Measurements from ENCODE around the gene CYP46A1.

The CYP46A1 gene

GRCh38 chr14:99663386-99664057 is 20.6 kb upstream of the CYP46A1 start:
- H3K4me3 ChIP-seq (ENCODE audit: low read length), result no peak overlapping the region
- TF ChIP-seq, protein P1, sequence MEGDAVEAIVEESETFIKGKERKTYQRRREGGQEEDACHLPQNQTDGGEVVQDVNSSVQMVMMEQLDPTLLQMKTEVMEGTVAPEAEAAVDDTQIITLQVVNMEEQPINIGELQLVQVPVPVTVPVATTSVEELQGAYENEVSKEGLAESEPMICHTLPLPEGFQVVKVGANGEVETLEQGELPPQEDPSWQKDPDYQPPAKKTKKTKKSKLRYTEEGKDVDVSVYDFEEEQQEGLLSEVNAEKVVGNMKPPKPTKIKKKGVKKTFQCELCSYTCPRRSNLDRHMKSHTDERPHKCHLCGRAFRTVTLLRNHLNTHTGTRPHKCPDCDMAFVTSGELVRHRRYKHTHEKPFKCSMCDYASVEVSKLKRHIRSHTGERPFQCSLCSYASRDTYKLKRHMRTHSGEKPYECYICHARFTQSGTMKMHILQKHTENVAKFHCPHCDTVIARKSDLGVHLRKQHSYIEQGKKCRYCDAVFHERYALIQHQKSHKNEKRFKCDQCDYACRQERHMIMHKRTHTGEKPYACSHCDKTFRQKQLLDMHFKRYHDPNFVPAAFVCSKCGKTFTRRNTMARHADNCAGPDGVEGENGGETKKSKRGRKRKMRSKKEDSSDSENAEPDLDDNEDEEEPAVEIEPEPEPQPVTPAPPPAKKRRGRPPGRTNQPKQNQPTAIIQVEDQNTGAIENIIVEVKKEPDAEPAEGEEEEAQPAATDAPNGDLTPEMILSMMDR (IDR thresholded peaks at IDR 0.05; ENCODE audit: insufficient read depth, low read depth, low read length, missing control alignments), result no peak
- DNase-seq (ENCODE audit: low read depth), result no peak

DNA sequence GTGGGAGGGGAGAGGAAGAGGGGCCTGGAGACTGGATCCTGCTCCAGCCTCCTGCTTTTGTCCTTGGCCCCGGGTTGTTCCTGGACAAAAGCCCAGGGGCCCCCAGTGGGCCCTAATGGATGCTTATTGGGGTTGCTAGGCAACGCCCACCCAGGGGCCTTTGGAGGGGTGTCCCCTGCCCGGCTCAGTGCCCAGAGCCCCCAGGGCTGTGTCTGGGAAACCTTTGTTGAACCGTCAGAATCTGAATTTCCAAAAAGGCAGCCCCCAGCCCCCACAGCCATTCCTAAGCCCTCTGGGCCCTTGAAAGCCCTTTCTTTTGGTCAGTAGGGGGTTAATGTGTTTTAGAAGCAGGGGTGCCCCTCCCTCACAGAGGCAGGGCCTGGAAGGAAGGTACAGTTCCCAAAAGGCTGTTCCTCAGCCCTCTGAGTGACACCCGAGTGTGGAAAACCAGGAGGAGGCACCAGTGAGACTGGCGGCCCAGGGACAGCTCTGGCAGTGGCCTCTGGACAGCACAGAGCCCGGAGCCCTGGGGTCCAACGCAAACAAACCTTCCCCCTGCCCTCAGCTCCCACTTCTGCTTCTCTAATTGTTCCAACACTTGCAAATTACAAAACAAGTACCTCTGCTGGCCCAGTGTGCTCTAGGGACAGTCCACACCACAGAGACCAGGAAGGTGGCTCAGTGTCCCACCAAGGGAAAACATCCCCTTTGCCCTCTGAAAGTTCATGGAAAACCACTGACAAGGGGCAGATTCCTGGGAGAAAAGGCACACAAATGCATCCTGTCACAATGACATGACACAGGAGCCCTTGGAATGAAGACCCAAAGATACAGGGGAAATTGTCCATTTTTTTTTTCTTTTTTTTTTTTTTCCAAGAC is 19.8 kb upstream of the CYP46A1 start:
- DNase-seq (ENCODE audit: low read depth), result no peak
- TF ChIP-seq, protein P1 (IDR thresholded peaks at IDR 0.05; ENCODE audit: insufficient read depth, low read depth, low read length, missing control alignments), result no peak
- no peak overlapping the region for H3K4me3 ChIP-seq (ENCODE audit: low read length)

DNA sequence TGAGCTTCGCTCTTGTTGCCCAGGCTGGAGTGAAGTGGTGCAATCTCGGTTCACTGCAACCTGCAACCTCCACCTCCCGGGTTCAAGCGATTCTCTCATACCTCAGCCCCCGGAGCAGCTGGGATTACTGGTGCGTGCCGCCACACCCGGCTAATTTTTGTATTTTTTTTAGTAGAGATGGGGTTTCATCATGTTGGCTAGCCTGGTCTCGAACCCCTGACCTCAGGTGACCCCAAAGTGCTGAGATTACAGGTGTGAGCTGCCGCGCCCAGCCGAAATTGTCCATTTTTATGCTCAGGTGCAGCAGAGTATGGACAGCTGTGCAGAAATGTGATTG is 19.2 kb upstream of the CYP46A1 start:
- no peak for DNase-seq (ENCODE audit: low read depth)
- no peak overlapping the region for H3K4me3 ChIP-seq (ENCODE audit: low read length)
- TF ChIP-seq, protein P1 (IDR thresholded peaks at IDR 0.05; ENCODE audit: insufficient read depth, low read depth, low read length, missing control alignments), result no peak

DNA sequence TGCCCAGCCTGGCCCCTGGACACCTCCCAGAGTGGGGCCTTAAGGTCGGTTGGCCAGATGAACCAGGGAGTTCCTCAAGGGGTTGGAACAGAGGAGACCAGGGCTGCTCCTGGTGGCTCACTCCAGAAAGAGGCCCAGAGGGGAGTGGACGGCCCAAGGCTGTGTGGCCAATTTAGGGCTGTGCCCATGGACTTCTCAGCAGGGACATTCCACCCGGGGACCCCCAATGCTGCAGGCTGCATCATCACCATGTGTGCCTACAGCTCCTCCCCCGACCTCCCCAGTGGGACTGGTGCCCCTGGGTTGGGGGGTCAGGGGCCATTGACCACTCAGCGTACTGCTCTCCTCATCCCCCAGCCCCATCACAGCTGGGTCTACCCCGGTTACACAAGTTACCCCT is 17.6 kb upstream of the CYP46A1 start:
- TF ChIP-seq, protein P1 (IDR thresholded peaks at IDR 0.05; ENCODE audit: insufficient read depth, low read depth, low read length, missing control alignments), result no peak
- DNase-seq (ENCODE audit: low read depth), result no peak
- H3K4me3 ChIP-seq (ENCODE audit: low read length), result no peak overlapping the region

DNA sequence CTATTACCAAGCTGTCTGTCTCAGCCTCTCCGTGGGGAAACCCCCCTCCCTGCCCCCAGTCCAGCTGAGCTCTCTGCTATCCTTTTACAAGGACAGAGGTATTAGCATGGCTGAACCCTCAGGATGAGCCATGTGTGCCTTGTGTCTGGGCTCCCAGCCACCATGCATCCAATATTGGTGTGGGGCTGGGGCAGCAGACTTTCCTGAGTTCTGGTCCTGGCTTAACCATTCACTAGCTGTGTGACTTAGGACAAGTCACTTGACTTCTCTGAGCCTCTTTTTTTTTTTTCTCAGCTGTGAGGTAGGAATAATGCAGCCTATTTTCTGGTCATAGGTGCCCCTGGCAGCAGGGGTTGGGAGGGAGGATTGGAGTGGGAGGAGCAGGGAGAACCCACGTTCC is 17.1 kb upstream of the CYP46A1 start:
- H3K4me3 ChIP-seq (ENCODE audit: low read length), result no peak overlapping the region

DNA sequence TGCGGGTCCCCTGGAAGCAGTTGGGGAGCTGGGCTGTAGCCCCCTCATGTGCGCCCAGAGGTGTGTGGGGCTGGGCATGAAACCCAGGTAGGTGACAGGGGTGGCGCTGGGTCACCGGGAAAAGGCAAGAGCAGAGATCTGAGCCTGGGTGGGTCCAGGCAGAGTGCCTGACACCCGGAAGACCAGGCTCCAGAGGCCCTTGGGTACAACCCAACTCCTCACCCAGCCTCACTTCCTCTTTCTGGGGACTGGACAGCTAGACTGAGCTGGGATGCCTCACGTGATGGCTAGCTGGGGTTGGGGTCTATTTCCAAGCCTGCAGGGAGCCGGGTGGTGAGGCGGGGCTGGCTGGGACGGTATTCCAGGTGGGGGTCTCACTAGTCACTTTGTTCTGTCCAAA is 16.3 kb upstream of the CYP46A1 start:
- H3K4me3 ChIP-seq (ENCODE audit: low read length), result no peak overlapping the region
- TF ChIP-seq, protein P1 (IDR thresholded peaks at IDR 0.05; ENCODE audit: insufficient read depth, low read depth, low read length, missing control alignments), result no peak
- no peak for DNase-seq (ENCODE audit: low read depth)

More for the DNA sequence above, 17.1 kb upstream of the CYP46A1 start:
- DNase-seq (ENCODE audit: low read depth), result no peak
- TF ChIP-seq, protein P1 (IDR thresholded peaks at IDR 0.05; ENCODE audit: insufficient read depth, low read depth, low read length, missing control alignments), result no peak
